Activated naive CD8-positive, alpha-beta T cell (primary cell): ENCODE measurements around the gene MYEOV.

Experiments
- H3K27ac Mint-ChIP-seq: one replicate; pipeline ENCODE4 v1.8.0; 2021; ENCODE audit warnings: mixed read lengths
- H3K27me3 Mint-ChIP-seq: one replicate; pipeline ENCODE4 v1.8.0; 2021; ENCODE audit warnings: mixed read lengths
- H3K36me3 Mint-ChIP-seq: one replicate; pipeline ENCODE4 v1.8.0; 2021; ENCODE audit warnings: mixed read lengths
- H3K4me1 Mint-ChIP-seq: one replicate; pipeline ENCODE4 v1.8.0; 2021; ENCODE audit warnings: low read depth, mixed read lengths
- H3K4me3 Mint-ChIP-seq: one replicate; pipeline ENCODE4 v1.8.0; 2021; ENCODE audit warnings: mild to moderate bottlenecking, mixed read lengths
- H3K9me3 Mint-ChIP-seq: one replicate; pipeline ENCODE4 v1.8.0; 2021; ENCODE audit warnings: low read depth, mixed read lengths

Gene MYEOV

DNA sequence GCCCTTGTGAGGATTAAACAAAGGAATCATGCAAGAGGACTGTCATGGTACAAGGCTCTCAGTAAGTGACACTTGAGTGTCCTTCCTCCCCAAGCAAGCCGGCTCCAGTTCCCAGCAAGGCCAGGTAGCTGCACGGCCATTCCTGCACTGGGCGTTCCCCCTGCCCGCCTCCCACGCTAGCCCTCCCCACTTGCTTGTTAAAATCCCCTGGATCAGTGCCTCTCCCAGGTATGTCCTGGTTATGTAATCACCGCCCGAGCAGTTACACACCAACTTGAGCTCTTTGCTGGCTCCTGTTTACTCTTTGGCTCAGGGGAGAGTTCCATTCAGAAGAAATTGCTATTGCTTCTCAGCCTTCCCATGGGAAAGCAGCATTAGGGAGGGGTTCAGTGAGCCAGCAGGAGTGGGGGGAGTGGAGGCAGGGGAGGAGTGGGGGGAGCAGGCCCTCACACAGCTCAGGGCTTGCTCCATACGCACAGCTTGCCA lies 19.4 kb upstream of the MYEOV start:
- Mint-ChIP-seq H3K27ac (no peak overlapping the region), H3K27me3 (no peaks in the 10 kb centered on the region), H3K4me1 (no peaks in the 10 kb centered on the region), H3K9me3 (no peaks in the 10 kb centered on the region), H3K36me3 (no peaks in the 10 kb centered on the region), H3K4me3 (no peak overlapping the region)

DNA sequence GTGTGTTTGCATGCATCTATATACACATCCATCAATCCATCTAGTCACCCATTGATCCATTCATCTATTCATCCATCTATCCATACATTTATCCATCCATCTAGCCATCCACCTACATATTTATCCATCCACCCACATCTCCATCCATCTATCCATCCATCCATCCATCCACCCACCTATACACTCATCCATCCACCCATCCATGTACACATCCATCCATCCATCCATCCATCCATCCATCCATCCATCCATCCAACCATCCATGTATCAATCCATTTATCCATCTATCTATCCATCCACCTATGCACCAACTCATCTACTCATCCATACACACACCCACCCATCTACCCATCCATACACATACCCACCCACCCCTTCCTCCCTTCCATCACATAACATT lies 18.8 kb upstream of the MYEOV start:
- Mint-ChIP-seq H3K36me3 (no peaks in the 10 kb centered on the region), H3K27ac (no peak overlapping the region), H3K4me1 (no peaks in the 10 kb centered on the region), H3K9me3 (no peaks in the 10 kb centered on the region), H3K27me3 (no peaks in the 10 kb centered on the region), H3K4me3 (no peak overlapping the region)

DNA sequence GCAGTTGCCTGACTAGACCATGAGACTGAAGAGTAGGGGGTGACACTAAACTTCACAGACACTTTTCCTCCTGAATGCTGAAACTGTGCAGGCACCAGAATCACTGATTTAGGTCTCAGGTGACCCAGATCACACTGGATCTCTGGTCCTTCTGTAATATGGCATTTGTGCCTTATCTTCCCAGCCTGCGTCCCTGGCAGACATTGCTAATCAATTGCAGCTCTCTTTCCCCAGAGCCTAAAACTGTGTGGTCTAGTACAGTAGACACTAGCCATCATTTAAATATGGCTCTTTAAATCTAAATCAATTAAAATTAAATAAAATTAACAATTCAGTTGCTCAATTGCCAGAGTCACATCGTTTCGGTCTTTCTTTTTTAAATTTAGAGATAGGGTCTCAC lies 17.8 kb upstream of the MYEOV start:
- Mint-ChIP-seq H3K4me3 (no peak overlapping the region), H3K36me3 (no peaks in the 10 kb centered on the region), H3K27ac (no peak overlapping the region), H3K4me1 (no peaks in the 10 kb centered on the region), H3K27me3 (no peaks in the 10 kb centered on the region), H3K9me3 (no peaks in the 10 kb centered on the region)

- no peak overlapping the region for H3K4me3 Mint-ChIP-seq
- H3K27ac Mint-ChIP-seq, result no peak overlapping the region
- H3K9me3 Mint-ChIP-seq, result no peaks in the 10 kb centered on the region
- H3K4me1 Mint-ChIP-seq, result no peaks in the 10 kb centered on the region
- H3K27me3 Mint-ChIP-seq, result no peaks in the 10 kb centered on the region
- no peaks in the 10 kb centered on the region for H3K36me3 Mint-ChIP-seq
Observed at GRCh38 chr11:69277074-69277809, 16.7 kb upstream of the MYEOV start.

DNA sequence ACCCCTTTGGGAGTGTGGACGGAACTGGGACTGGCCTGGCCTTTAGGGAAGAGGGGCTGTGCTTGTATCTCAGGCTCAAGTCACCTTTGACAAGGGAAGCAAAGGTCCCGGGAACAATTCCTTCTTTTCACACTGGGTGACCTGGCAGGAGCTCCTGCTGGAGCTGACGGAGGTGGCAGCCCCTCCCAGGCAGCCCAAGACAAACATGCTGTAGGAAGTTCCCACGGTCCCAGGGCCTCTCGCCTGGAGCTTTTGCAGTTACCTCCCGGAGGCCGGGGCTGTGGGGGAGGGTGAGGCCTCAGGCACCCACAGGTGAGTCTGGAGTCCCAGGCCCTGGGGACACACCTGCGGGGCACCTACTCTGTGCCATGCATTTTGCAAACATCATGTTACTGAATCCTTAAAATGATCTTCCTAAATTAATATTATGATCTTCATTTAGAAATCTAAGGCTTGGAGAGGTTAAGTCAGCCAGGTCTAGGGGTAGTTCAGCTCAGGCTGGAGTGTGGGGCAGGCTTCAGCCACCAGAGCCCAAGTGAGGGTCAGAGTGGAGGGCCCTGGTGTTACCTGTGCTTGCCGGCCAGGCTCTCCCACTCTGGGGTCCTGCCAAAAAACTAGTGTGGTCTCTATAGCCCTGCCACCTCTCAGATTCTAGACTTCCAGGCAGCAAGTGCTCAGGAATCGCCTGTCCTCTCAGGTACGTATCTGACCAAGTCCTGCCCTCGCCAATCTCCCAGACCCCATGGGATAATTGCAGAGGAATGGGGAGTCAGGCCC lies 15.7 kb upstream of the MYEOV start:
- Mint-ChIP-seq H3K4me3 (no peak overlapping the region), H3K27me3 (no peaks in the 10 kb centered on the region), H3K36me3 (no peaks in the 10 kb centered on the region), H3K9me3 (no peaks in the 10 kb centered on the region), H3K27ac (no peak overlapping the region), H3K4me1 (no peaks in the 10 kb centered on the region)

DNA sequence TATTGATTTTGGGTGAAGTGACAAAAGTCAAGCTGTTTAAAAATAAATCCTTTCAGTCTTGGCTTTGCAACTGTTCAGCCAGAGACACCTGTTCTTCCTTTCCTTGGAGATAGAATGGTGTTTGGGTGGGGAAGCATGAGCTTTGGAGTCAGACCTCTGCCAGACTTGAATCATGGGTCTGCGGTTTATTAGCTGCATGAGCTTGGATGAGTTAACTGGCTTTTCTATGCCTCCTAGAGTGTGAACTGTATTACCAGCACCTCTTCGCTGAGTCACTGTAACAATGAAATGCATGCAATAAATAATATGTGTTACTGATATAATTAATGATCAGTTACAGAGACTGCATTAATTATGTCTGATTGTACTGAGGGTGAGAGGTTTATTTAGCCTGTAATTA lies 13.5 kb upstream of the MYEOV start:
- H3K4me3 Mint-ChIP-seq, result no peak overlapping the region
- no peaks in the 10 kb centered on the region for H3K4me1 Mint-ChIP-seq
- H3K36me3 Mint-ChIP-seq, result no peaks in the 10 kb centered on the region
- no peaks in the 10 kb centered on the region for H3K9me3 Mint-ChIP-seq
- H3K27me3 Mint-ChIP-seq, result no peaks in the 10 kb centered on the region
- H3K27ac Mint-ChIP-seq, result no peak overlapping the region

- no peaks in the 10 kb centered on the region for H3K4me1 Mint-ChIP-seq
- no peaks in the 10 kb centered on the region for H3K36me3 Mint-ChIP-seq
- no peaks in the 10 kb centered on the region for H3K27me3 Mint-ChIP-seq
- H3K9me3 Mint-ChIP-seq, result no peaks in the 10 kb centered on the region
- no peak overlapping the region for H3K27ac Mint-ChIP-seq
- H3K4me3 Mint-ChIP-seq, result no peak overlapping the region
Observed at GRCh38 chr11:69280994-69281393, 13.0 kb upstream of the MYEOV start.

DNA sequence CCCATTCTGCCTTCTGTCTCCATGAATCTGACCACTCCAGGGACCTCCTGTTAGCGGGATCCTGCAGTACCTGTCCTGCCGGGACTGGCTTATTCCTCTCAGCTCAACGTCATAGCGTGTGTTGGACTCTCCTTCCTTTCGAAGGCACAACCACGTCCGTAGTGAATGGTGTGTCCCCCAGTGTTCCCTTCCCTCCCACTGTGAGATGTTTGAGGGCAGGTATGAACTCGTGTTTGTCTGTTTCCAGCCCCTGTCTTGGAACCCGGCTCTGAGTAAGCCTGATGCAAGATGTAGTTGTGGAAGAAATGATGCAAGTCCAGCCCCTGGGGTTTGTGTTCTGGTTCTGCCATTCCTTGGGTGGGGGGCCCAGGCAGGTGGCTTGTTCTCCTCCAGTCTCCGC lies 10.5 kb upstream of the MYEOV start:
- Mint-ChIP-seq H3K27ac (no peak overlapping the region), H3K4me3 (no peak overlapping the region), H3K36me3 (no peaks in the 10 kb centered on the region), H3K4me1 (no peaks in the 10 kb centered on the region), H3K9me3 (no peaks in the 10 kb centered on the region), H3K27me3 (no peaks in the 10 kb centered on the region)

GRCh38 chr11:69284081-69284511 lies 9.9 kb upstream of the MYEOV start:
- H3K9me3 Mint-ChIP-seq, result no peaks in the 10 kb centered on the region
- no peaks in the 10 kb centered on the region for H3K27me3 Mint-ChIP-seq
- H3K4me1 Mint-ChIP-seq, result no peaks in the 10 kb centered on the region

GRCh38 chr11:69285091-69285490 lies 8.9 kb upstream of the MYEOV start:
- no peaks in the 10 kb centered on the region for H3K27me3 Mint-ChIP-seq
- H3K4me3 Mint-ChIP-seq, result no peak overlapping the region
- no peaks in the 10 kb centered on the region for H3K4me1 Mint-ChIP-seq
- H3K36me3 Mint-ChIP-seq, result no peaks in the 10 kb centered on the region
- H3K9me3 Mint-ChIP-seq, result no peaks in the 10 kb centered on the region
- no peak overlapping the region for H3K27ac Mint-ChIP-seq

More at GRCh38 chr11:69284081-69284511, 9.9 kb upstream of the MYEOV start:
- Mint-ChIP-seq H3K27ac (no peak overlapping the region), H3K36me3 (no peaks in the 10 kb centered on the region), H3K4me3 (no peak overlapping the region)

DNA sequence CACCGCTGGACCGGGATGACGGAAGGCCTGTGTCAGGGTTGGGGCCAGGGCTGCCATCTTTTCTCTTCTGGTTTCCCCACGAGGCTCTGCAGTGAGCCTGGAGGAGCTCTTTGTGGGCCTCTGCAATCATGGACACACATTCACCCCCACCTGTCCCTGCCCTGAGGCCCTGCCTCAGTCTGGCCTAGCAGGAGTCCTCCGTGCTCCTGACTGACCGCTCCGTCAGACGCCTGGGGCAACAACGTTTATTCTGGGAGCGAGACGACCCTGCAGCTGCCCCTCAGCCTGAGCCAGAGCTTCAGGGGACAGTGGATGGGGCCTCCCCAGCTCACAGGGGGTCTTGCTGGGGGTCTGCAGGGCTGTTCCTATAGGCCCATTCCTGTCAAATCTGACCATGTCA lies 8.2 kb upstream of the MYEOV start:
- no peaks in the 10 kb centered on the region for H3K9me3 Mint-ChIP-seq
- no peaks in the 10 kb centered on the region for H3K27me3 Mint-ChIP-seq
- H3K4me3 Mint-ChIP-seq, result no peak overlapping the region
- H3K36me3 Mint-ChIP-seq, result no peaks in the 10 kb centered on the region
- no peaks in the 10 kb centered on the region for H3K4me1 Mint-ChIP-seq
- no peak overlapping the region for H3K27ac Mint-ChIP-seq

DNA sequence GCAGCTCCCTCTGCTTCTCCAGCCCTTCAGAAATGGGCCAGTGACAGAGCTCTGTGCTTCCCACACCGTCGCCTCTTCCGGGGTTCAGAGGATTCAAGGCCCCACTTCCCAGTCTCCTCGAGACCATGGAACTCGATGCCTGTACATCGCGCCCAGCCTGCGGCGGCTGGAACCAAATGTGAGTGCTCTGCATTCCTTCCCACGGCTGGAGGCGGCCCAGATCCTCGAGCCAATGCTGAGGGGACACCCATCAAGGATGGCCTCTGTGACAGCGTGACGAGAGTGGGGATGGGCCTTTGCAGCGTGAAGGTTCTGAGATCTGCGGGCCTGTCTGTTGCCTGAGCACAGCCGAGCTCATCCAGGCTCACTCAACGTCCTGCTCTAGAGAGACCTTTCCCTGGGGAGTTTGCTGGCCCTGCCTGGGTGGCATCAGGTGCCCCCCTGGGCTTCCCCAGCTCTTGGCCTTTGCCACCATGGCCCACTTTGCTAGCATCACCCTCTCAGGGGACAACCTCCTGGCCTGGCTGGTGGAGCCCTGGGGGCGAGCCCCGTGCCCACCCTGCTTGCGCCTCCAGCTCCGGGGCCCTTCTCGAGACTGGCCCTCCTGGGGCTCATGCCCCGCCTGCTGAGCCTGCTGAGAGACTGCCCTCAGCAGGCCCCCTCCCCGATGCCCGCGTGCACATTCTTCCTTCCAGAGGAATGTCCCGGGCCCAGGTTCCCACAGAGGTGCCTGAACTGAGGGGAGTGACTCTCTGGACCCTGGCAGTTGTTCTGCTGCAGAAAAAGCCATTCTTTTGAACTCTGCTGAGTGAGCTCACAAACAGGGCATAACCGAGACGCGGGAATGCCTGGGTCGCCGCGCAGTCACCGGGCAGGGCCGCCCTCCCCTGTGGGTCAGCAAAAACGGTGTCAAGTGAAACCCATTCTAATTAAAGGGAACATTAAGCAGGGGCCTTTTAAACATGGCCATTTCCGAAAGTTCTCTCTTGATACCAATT lies 7.3 kb upstream of the MYEOV start:
- H3K36me3 Mint-ChIP-seq, result no peaks in the 10 kb centered on the region
- H3K27ac Mint-ChIP-seq, result no peak overlapping the region

DNA sequence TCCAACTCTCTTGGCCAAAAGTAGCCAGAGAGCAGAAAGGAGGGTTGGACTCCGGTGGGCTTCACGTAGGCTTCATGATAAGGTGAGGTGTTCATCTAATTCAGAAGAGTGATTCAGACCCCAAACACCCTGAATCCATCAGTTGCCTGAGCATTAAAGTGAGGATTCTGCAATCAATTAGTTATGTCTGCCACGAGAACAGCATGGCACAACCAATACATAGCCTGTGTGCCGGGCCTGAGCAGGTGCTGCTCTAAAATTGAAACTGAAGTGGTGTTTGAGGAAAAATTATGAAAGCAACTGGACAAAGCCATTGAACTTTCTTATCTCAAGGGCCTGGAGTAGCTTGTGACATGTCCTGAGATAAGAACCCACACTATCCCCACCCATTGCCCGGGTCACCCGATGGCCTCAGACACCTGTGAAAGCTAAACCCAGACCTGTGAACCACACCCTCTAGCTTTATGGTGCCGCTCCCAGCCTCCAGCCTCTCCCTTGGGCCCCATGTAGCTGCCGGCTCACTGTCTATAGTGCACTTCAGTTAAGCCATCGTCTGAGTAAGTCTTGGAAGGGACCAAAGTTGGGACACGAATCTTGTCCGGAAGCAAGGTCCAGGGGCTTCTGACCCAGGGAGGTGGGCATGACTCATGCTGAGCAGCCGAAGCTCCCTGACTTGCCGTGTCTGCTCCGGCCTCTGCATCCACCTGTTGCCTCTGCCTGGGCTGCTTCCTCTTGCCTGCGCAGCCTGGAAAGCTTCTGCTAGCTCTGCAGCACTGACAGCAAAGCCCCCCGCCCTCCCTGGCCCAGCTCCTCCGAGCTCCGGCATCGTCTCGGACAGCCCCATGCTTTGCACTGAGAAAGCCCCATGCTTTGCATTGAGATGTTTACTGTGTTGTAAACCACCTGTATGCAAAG lies 5.7 kb upstream of the MYEOV start:
- Mint-ChIP-seq H3K27ac (no peak overlapping the region), H3K4me1 (peaks cover 2% of the 10 kb centered on the region), H3K9me3 (no peaks in the 10 kb centered on the region), H3K4me3 (no peak overlapping the region), H3K27me3 (no peaks in the 10 kb centered on the region), H3K36me3 (no peaks in the 10 kb centered on the region)

More for the DNA sequence above, 7.3 kb upstream of the MYEOV start:
- no peak overlapping the region for H3K4me3 Mint-ChIP-seq
- no peaks in the 10 kb centered on the region for H3K27me3 Mint-ChIP-seq
- no peaks in the 10 kb centered on the region for H3K9me3 Mint-ChIP-seq
- H3K4me1 Mint-ChIP-seq, result no peaks in the 10 kb centered on the region

DNA sequence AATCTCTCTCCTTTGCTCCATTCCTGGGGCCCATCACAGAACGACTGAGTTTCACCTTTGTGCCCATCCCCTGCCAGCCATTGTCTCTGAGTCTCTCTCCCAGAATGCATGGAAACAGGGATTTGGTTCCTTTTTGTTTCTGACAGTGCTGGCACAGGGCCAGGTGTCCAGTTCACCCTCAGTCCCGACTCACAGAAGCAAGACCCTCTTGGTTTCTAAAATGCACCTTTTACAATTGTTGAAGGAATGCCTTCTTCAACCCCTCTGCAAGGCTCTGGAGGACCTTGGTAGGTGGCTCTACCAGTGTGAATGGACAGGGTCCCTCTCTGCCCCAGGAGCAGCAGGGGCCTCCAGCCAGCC lies 5.1 kb upstream of the MYEOV start:
- Mint-ChIP-seq H3K4me3 (no peak overlapping the region), H3K9me3 (no peaks in the 10 kb centered on the region), H3K4me1 (peaks cover 6% of the 10 kb centered on the region), H3K27me3 (no peaks in the 10 kb centered on the region), H3K36me3 (no peaks in the 10 kb centered on the region), H3K27ac (no peak overlapping the region)
